Esophagus squamous epithelium (tissue), 5 donors: ENCODE measurements around the gene MTERF4. TPM values are rescaled to one million over a fixed set of nuclear protein-coding genes. Genes with fewer than 3 reads are reported as not detected.

ENCODE experiments used
- DNase-seq: peaks from one replicate; lab custom pipeline; 2025; lab: John Stamatoyannopoulos, UW
- H3K27ac ChIP-seq, 4 donors: fragments of 200-600 bp; sonication (generic); one replicate each; pipeline ENCODE4 v1.5.1; 2016 to 2019; ENCODE audit warnings: mild to moderate bottlenecking in 1 of 4
- H3K27me3 ChIP-seq, 4 donors: fragments of 200-600 bp; sonication (generic); 1 replicate in 3 of 4; 2 replicates in 1 of 4; pipeline versions ENCODE4 v1.5.1 to v1.6.0; 2017 to 2021; ENCODE audit warnings: antibody characterized with exemption in 1 of 4
- H3K36me3 ChIP-seq, 3 donors: fragments of 200-600 bp; sonication (generic); one replicate each; pipeline ENCODE4 v1.5.1; 2016 to 2019
- H3K4me1 ChIP-seq, 3 donors: fragments of 200-600 bp; sonication (generic); one replicate each; pipeline ENCODE4 v1.5.1; 2017 to 2019
- H3K4me3 ChIP-seq, 4 donors: fragments of 200-600 bp; sonication (generic); 1 replicate in 3 of 4; 2 replicates in 1 of 4; pipeline ENCODE4 v1.5.1; 2016 to 2019; ENCODE audit warnings: mild to moderate bottlenecking in 2 of 4, moderate library complexity in 1 of 4
- H3K9me3 ChIP-seq, 3 donors: fragments of 200-600 bp; sonication (generic); one replicate each; pipeline ENCODE4 v1.5.1; 2016 to 2019
- CTCF ChIP-seq, 6 experiments: fragments of 450-650 bp in 4 of 6; fragments of 200-600 bp in 2 of 6; sonication (generic) in 2 of 6; IDR thresholded peaks; one replicate each; pipeline ENCODE4 v1.5.1; 2016 to 2019; ENCODE audit warnings: antibody characterized with exemption in 6 of 6, mild to moderate bottlenecking in 4 of 6, moderate library complexity in 4 of 6
- POLR2A ChIP-seq, 4 donors: fragments of 450-650 bp; IDR thresholded peaks; one replicate each; pipeline ENCODE4 v1.6.1; 2017; ENCODE audit warnings: antibody characterized with exemption in 4 of 4, mild to moderate bottlenecking in 4 of 4, moderate library complexity in 3 of 4
- WGBS, 2 donors: methylation state at CpG; one replicate each; pipeline ENCODE4 v1.1.5; 2018; 5-methylcytosine and 5-hydroxymethylcytosine counted together
- intact Hi-C: fragments of 100-400 bp; cut with DNase I; formaldehyde crosslinking; loops from one replicate; pipeline ENCODE4 v1.15.0; 2022
- total RNA-seq, 4 donors: library from RNA; depleted of rRNA; stranded (reverse); fragments of >200 nt; gene quantifications; one replicate each; pipeline ENCODE4 v1.1.0, GENCODE V29; 2016
- donor health status: DM: yes; HTN: yes; CAD: no.

The MTERF4 gene
- total RNA-seq, 4 donors from 2014 or later, result 27.7 to 37.0 (median 35.4) TPM

GRCh38 chr2:241061275-241061674 is 40.8 kb downstream of the MTERF4 start:
- Histone ChIP-seq H3K27me3 (peaks cover 0 to 13% (median 0%) of the 10 kb centered on the region in 4 donors), H3K4me3 (no peak overlapping the region), H3K9me3 (no peaks in the 10 kb centered on the region), H3K36me3 (peaks cover 0 to 12% (median 0%) of the 10 kb centered on the region in 3 donors), H3K4me1 (peaks cover 10 to 51% (median 17%) of the 10 kb centered on the region in 3 donors), H3K27ac (peak overlapping the region; percentile 57 to 88 (median 86))
- no peak for DNase-seq
- 35 to 52% methylated on average over 6 of the region's 6 CpGs for WGBS, 2 donors
- intact Hi-C loops, result no loop called here
- TF ChIP-seq CTCF (IDR thresholded peaks at IDR 0.05) (no peak), POLR2A (IDR thresholded peaks at IDR 0.05) (no peak)

- 88 to 99% methylated on average over 6 to 8 of the region's 8 CpGs for whole genome bisulfite sequencing, 2 donors
- Histone ChIP-seq H3K36me3 (peaks cover 0 to 70% (median 6%) of the 10 kb centered on the region in 3 donors), H3K27ac (no peak overlapping the region), H3K4me3 (no peak overlapping the region), H3K4me1 (no peaks in the 10 kb centered on the region), H3K9me3 (no peaks in the 10 kb centered on the region), H3K27me3 (no peaks in the 10 kb centered on the region)
- no peak for TF ChIP-seq POLR2A (IDR thresholded peaks at IDR 0.05)
- DNase-seq, result no peak
- intact Hi-C loops, result no loop called here
Observed at GRCh38 chr2:241053576-241054251, 48.4 kb downstream of the MTERF4 start.

- no peak overlapping the region for H3K4me3 ChIP-seq
- no peak for DNase-seq
- WGBS, 2 donors, result 85 to 88% methylated on average over 12 to 20 of the region's 31 CpGs
- H3K9me3 ChIP-seq, result no peaks in the 10 kb centered on the region
- H3K27me3 ChIP-seq, result no peaks in the 10 kb centered on the region
- no peaks in the 10 kb centered on the region for H3K4me1 ChIP-seq
- intact Hi-C loops, result no loop called here
- no peak overlapping the region for H3K27ac ChIP-seq
- peaks cover 0 to 79% (median 9%) of the 10 kb centered on the region in 3 donors for H3K36me3 ChIP-seq
- TF ChIP-seq POLR2A (IDR thresholded peaks at IDR 0.05), result no peak
- no peak for TF ChIP-seq CTCF (IDR thresholded peaks at IDR 0.05)
Observed at GRCh38 chr2:241052677-241053360, 49.3 kb downstream of the MTERF4 start.

- no peak for DNase-seq
- no peak for TF ChIP-seq POLR2A (IDR thresholded peaks at IDR 0.05)
- TF ChIP-seq CTCF (IDR thresholded peaks at IDR 0.05), result no peak
- Histone ChIP-seq H3K4me3 (no peak overlapping the region), H3K9me3 (no peaks in the 10 kb centered on the region), H3K4me1 (no peaks in the 10 kb centered on the region), H3K27ac (no peak overlapping the region), H3K27me3 (no peaks in the 10 kb centered on the region), H3K36me3 (peaks cover 0 to 83% (median 9%) of the 10 kb centered on the region in 3 donors)
- intact Hi-C loops, result no loop called here
- 80% methylated on average over 10 of the region's 33 CpGs; no CpG with 5 or more reads in 1 of the 2 donors for WGBS, 2 donors
Observed at GRCh38 chr2:241051578-241052487, 50.3 kb downstream of the MTERF4 start.
